HCEC 1CT (cell line): ENCODE results near the gene KCNT1.

Source experiments
- DNase-seq: peaks from one replicate; pipeline ENCODE4 v3.0.0-alpha.2; 2017

Gene KCNT1

GRCh38 chr9:135787317-135787716 lies 85.3 kb downstream of the KCNT1 start:
- DNase-seq, result no peak

DNA sequence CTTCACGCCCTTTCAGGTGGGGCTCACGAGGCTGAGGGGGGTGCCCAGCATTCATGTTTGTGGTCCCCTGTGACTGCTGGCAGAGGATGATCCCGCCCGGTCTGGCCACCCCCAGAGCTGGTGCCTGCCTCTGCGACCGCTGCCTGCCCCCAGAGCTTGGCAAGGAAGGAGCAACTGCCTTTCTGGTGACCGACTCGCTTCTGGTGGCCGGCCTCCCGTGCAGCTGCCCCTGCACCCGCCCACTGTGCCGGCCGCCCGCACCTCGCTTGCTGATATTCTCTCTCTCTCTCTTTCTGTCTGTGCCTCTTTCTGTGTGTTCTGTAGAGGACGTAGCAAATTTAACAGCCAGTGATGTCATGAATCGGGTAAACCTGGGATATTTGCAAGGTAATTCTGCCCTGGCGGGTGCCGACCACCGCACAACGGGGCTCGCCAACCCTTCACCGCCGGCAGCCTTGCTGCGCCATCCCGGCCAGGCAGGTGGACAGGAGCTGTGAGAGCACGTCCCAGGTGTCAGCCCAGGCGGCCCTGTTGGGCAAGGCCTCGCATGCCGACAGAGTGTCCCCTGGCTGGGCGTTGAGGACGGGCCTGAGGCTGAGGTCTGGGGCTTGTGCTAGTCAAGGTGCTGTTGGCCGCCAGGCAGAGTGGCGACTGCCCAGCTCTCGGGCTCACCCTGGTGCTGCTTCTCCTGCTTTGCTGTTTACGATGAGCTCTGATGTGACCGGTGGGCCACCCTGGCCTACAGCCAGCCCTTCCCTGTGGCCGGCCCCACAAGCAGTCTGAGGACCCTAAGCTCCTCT lies 86.0 kb downstream of the KCNT1 start:
- no peak for DNase-seq

DNA sequence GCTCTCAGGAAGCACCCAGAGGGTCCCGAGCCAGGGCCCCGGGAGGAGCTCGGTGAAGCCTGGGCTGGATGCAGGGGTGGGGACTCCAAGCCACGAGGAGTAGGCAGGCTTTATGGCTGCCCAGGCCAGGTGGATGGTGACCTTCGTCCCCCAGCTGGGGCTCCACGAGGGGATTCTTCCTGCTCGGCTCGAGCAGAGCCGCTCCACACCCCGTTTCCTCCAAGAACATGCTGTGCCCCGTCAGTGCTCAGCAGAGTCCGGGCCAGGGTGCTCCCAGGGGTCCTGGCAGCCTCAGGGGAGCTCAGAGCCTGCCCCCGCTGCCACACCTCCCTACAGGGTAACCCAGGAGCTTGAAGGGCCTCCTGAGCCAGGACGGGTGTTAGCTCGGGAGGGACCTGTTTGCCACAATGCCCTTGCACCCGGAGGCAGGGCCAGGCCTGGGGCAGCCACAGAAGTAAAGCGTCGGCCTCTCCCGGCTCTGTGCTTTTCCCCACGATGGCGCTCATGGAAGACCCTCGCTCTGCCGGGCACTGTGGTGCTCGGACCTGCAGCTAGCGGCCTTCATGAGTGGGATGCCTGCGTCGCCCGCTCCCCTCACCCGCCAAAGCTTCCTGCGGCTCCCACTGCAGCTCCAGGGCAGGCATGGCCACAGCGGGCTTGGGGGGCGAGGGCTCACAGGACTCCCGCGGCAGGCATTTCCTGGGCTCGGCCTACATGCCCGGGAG lies 86.8 kb downstream of the KCNT1 start:
- DNase-seq, result no peak

- no peak for DNase-seq
Measured at GRCh38 chr9:135789838-135790291, 87.9 kb downstream of the KCNT1 start.

- DNase-seq, result no peak
Measured at GRCh38 chr9:135790356-135790755, 88.4 kb downstream of the KCNT1 start.

GRCh38 chr9:135790850-135791249 lies 88.9 kb downstream of the KCNT1 start:
- DNase-seq, result no peak

GRCh38 chr9:135791431-135792267 lies 89.7 kb downstream of the KCNT1 start:
- no peak for DNase-seq

- no peak for DNase-seq
Measured at GRCh38 chr9:135792268-135793128, 90.5 kb downstream of the KCNT1 start.

- DNase-seq, result no peak
Measured at GRCh38 chr9:135793221-135794056, 91.5 kb downstream of the KCNT1 start.

DNA sequence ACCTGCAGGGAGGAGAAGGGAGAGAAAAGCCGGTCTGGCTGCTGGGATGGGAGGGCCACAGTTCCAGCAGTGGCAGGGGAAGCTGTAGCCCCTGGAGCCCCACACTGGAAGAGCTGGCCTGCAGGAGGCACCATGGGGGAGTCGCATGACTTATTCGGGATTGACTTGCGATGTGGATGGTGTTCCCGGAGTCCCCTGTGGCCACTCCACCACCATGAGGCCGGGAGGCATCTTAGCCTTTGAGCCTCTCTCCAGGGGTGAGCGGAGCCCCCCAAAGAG lies 92.0 kb downstream of the KCNT1 start:
- DNase-seq, result no peak

GRCh38 chr9:135794361-135794885 lies 92.4 kb downstream of the KCNT1 start:
- DNase-seq, result no peak

DNA sequence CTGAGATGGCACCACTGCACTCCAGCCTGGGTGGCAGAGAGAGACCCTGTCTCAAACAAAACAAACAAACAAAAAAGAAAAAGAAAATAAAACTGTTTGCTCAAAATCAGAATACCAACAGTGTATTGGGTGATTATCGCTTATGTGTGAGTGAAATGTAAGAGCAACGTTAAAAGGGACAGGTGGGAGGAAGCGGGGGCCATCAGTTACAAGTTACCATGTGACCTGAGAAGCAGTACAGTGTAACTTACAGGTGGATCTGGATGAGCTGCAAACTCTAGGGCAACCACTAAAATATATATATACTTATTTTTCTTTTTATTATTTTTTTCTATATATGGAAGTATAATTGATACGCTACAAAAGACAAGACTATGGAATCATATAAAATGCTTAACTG lies 93.4 kb downstream of the KCNT1 start:
- DNase-seq, result no peak

DNA sequence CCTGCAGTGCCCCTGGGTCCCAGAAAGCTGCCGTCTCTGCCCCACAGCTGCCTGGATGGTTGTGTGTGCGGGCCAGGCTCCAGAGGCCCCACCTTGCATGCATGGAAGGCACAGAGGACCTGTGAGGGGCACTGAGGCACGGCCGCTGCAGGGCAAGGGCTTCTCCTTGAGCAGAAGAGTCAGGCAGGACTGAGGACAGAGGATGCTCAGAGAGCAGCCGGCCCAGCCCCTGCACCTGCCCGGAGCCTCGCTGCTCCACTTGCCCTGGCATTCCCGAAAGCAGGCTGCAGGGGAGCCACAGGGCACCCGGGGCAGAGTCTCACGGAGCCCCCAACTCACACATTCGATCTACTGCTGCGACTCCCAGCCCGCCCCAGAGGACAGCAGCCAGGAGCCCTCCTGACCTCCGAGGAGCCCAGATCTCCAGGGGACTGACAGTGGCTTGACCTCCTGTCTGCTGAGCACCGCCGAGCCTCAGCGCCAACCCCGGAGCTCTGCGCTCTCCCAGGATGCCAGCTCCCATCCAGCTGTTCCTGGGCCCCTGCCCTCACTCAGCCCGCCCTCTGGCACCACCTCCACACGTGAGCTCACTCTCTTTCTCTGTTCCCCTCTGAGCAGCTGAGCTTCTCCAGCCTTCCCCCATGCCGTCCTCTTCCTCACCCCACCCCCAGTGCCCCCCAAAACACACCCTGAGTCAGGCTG lies 95.0 kb downstream of the KCNT1 start:
- no peak for DNase-seq

- DNase-seq, result peak; percentile 55
Measured at GRCh38 chr9:135797507-135798262, 95.7 kb downstream of the KCNT1 start.

- DNase-seq, result no peak
Measured at GRCh38 chr9:135798263-135798585, 96.2 kb downstream of the KCNT1 start.

DNA sequence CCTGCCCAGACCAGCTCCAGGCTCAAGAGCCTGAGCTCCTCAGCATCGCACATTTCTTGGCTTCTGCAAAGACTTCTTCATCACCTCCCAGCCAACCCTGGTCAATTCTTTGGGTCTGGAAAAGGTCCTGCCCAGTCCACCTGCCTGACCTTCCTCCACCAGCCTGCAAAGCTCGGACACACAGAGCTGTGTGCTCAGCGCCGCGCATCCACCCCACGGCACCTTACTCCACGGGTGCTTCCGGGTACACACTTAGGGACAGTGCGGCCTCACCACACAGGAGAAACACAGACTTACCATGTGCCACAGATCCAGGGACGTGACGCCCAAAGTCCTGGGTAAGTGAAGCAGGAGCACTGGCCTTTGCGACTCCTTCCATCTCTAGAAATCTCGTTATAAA lies 97.3 kb downstream of the KCNT1 start:
- DNase-seq, result no peak

DNA sequence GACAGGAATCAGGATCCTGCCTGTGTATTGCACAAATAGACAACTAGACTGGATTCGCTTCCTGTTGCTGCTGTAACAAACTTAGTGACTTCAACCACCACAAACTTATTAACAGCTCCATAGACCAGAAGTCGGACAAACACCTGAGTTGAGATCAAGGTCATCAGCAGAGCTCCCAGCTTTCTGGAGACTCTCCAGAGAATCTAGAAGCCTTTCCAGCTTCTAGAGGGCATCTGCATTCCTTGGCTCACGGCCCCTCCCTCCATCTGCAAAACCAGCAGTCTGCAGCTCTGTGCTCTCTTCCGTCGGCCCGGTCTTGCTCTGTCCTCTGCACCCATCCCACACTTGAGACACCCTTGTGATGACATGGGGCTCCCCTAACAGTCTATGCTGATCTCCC lies 99.1 kb downstream of the KCNT1 start:
- no peak for DNase-seq

GRCh38 chr9:135802876-135803419 lies 101.0 kb downstream of the KCNT1 start:
- no peak for DNase-seq

DNA sequence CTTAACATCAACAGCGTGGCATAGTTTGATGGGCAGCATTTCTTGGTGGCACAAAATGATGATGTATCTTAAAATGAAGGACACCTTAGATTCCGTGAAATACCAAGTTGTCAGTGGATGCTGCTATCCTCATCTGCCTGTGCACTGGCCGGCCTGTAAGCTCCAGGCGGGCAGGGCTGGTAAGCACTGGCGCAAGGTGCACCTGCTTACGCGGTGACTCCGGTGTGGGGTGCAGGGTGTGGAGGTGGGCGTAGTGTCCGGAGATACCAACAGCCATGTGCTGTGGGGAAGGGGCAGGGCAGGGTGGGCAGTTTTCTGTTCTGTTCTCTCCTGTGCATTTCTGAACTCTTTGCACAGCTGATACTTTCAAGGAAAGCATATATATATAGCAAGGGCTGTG lies 101.5 kb downstream of the KCNT1 start:
- DNase-seq, result no peak
